ENCODE results near the gene APP.

DNA sequence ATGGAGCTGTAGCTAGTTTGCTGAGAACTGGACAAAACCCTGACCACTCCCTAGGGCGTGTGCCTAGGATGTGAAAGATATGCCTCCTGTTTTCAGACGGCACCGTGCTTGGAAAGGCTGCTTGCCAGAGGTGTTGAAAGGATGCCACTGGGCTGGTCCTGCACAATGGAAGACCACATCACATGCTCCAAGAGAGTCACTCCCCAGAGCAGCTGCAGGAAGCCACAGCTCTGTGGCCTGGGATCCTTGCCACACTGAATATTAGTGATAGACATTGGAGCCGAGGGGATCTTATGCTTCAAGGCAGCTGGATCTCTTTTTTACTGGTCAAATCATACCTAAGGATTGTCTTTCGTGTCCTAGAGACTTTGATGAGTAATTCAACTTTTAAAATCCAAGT lies 6.6 kb upstream of the APP start:
- TF ChIP-seq, protein P1, sequence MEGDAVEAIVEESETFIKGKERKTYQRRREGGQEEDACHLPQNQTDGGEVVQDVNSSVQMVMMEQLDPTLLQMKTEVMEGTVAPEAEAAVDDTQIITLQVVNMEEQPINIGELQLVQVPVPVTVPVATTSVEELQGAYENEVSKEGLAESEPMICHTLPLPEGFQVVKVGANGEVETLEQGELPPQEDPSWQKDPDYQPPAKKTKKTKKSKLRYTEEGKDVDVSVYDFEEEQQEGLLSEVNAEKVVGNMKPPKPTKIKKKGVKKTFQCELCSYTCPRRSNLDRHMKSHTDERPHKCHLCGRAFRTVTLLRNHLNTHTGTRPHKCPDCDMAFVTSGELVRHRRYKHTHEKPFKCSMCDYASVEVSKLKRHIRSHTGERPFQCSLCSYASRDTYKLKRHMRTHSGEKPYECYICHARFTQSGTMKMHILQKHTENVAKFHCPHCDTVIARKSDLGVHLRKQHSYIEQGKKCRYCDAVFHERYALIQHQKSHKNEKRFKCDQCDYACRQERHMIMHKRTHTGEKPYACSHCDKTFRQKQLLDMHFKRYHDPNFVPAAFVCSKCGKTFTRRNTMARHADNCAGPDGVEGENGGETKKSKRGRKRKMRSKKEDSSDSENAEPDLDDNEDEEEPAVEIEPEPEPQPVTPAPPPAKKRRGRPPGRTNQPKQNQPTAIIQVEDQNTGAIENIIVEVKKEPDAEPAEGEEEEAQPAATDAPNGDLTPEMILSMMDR (IDR thresholded peaks at IDR 0.05; ENCODE audit: borderline replicate concordance, extremely low read depth, low read length, poor library complexity, severe bottlenecking) = no peak
- TF ChIP-seq EZH2 (IDR thresholded peaks at IDR 0.05; ENCODE audit: borderline replicate concordance, low read depth, low read length, severe bottlenecking) = no peak
